Endodermal cell (in vitro differentiated cells): ENCODE data around the gene SLC44A1. TPM values are rescaled to one million over a fixed set of nuclear protein-coding genes. Genes with fewer than 3 reads are reported as not detected.

Source experiments
- DNase-seq: peaks from one replicate; pipeline ENCODE4 v3.0.0-alpha.2; 2017
- H3K27ac ChIP-seq: 2 replicates; pipeline ENCODE4 v1.5.1; 2013; ENCODE audit warnings: mild to moderate bottlenecking, low read depth, low read length, moderate library complexity
- H3K27me3 ChIP-seq: 2 replicates; pipeline ENCODE4 v1.6.1; 2013; ENCODE audit warnings: mild to moderate bottlenecking, low read length, moderate library complexity; ENCODE audit not compliant: insufficient read depth, control insufficient read depth, poor library complexity, severe bottlenecking
- H3K36me3 ChIP-seq: 2 replicates; pipeline ENCODE4 v1.7.0; 2013; ENCODE audit warnings: mild to moderate bottlenecking, low read length, moderate library complexity; ENCODE audit not compliant: control insufficient read depth, insufficient read depth
- H3K4me1 ChIP-seq: one replicate; pipeline ENCODE4 v1.7.0; 2013; ENCODE audit warnings: low read length; ENCODE audit not compliant: control insufficient read depth, insufficient read depth
- H3K4me3 ChIP-seq: 2 replicates; pipeline ENCODE4 v1.5.1; 2013; ENCODE audit warnings: mild to moderate bottlenecking, low read length, moderate library complexity
- H3K9ac ChIP-seq: 2 replicates; pipeline ENCODE4 v1.6.1; 2013; ENCODE audit warnings: mild to moderate bottlenecking, low read length, moderate library complexity; ENCODE audit not compliant: poor library complexity, severe bottlenecking; ENCODE audit errors: extremely low read depth
- H3K9me3 ChIP-seq: 2 replicates; pipeline ENCODE4 v1.6.1; 2013; ENCODE audit warnings: mild to moderate bottlenecking, low read length, moderate library complexity; ENCODE audit not compliant: control insufficient read depth
- H3K27ac Mint-ChIP-seq: 2 replicates; pipeline ENCODE4 v1.8.0; 2020; ENCODE audit warnings: mixed read lengths
- H3K27me3 Mint-ChIP-seq: 2 replicates; pipeline ENCODE4 v1.8.0; 2021; ENCODE audit warnings: mild to moderate bottlenecking, mixed read lengths; ENCODE audit not compliant: insufficient read depth
- H3K36me3 Mint-ChIP-seq: 2 replicates; pipeline ENCODE4 v1.8.0; 2020; ENCODE audit warnings: low read depth, mixed read lengths
- H3K4me1 Mint-ChIP-seq: 2 replicates; pipeline ENCODE4 v1.8.0; 2020; ENCODE audit warnings: mixed read lengths
- H3K4me3 Mint-ChIP-seq: 2 replicates; pipeline ENCODE4 v1.8.0; 2020; ENCODE audit warnings: mild to moderate bottlenecking, moderate library complexity, mixed read lengths
- H3K9me3 Mint-ChIP-seq: 2 replicates; pipeline ENCODE4 v1.8.0; 2020; ENCODE audit warnings: mild to moderate bottlenecking, mixed read lengths
- WGBS, 2 experiments: methylation state at CpG; one replicate each; pipeline versions ENCODE4 v1.1.5 to v1.1.7; 2013; ENCODE audit warnings: missing lambda C conversion rate in 2 of 2, mixed read lengths in 1 of 2; ENCODE audit not compliant: insufficient coverage in 1 of 2, insufficient read length in 1 of 2; 5-methylcytosine and 5-hydroxymethylcytosine counted together
- total RNA-seq, 2 donors: library from RNA; stranded (reverse); fragmentation: NEBNext Ultra II Directional in 1 of 2; extraction: Animal tissue kit (Norgen Biotek cat#: 25700) in 1 of 2; gene quantifications; 2 replicates in 1 of 2; 3 replicates in 1 of 2; pipeline ENCODE4 v1.2.1, GENCODE V29; 2021
- TF ChIP-seq, protein P1 (sequence below): fragments of 200-600 bp; sonication (generic); conservative IDR thresholded peaks from 2 replicates; pipeline ENCODE4 v1.5.0; 2021; ENCODE audit warnings: antibody characterized with exemption, mild to moderate bottlenecking

The SLC44A1 gene
- total RNA-seq, 2 donors from 2014 or later, result 69.7 to 73.4 TPM

DNA sequence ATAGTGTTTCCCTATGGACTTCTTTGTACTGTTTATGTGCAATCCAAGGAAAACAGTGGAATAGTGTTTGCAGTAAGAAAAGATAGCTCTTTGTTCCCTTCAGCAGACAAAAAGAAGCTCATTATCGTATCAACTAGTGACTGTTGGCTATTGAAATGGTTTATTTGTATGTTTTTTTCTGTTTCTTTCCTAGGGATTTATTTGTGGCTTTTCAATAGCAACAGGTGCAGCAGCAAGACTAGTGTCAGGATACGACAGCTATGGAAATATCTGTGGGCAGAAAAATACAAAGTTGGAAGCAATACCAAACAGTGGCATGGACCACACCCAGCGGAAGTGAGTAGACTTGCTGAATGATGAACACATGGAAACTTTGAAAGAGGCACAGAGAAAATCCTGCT, 65.1 kb downstream of the SLC44A1 start:
- no peaks in the 10 kb centered on the region for H3K9me3 ChIP-seq
- peaks cover 9% of the 10 kb centered on the region for H3K36me3 ChIP-seq
- Mint-ChIP-seq H3K27me3 (no peaks in the 10 kb centered on the region), H3K27ac (no peak overlapping the region), H3K4me1 (peaks cover 59% of the 10 kb centered on the region), H3K9me3 (no peaks in the 10 kb centered on the region), H3K36me3 (peaks cover 2% of the 10 kb centered on the region), H3K4me3 (no peak overlapping the region)
- no peak overlapping the region for H3K4me3 ChIP-seq
- 95 to 96% methylated on average over 3 of the region's 3 CpGs for WGBS, 2 experiments
- H3K4me1 ChIP-seq, result peaks cover 10% of the 10 kb centered on the region
- no peak for DNase-seq
- H3K27me3 ChIP-seq, result no peaks in the 10 kb centered on the region
- H3K9ac ChIP-seq, result no peak overlapping the region
- TF ChIP-seq, protein P1, sequence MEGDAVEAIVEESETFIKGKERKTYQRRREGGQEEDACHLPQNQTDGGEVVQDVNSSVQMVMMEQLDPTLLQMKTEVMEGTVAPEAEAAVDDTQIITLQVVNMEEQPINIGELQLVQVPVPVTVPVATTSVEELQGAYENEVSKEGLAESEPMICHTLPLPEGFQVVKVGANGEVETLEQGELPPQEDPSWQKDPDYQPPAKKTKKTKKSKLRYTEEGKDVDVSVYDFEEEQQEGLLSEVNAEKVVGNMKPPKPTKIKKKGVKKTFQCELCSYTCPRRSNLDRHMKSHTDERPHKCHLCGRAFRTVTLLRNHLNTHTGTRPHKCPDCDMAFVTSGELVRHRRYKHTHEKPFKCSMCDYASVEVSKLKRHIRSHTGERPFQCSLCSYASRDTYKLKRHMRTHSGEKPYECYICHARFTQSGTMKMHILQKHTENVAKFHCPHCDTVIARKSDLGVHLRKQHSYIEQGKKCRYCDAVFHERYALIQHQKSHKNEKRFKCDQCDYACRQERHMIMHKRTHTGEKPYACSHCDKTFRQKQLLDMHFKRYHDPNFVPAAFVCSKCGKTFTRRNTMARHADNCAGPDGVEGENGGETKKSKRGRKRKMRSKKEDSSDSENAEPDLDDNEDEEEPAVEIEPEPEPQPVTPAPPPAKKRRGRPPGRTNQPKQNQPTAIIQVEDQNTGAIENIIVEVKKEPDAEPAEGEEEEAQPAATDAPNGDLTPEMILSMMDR, result no peak
- H3K27ac ChIP-seq, result no peak overlapping the region

DNA sequence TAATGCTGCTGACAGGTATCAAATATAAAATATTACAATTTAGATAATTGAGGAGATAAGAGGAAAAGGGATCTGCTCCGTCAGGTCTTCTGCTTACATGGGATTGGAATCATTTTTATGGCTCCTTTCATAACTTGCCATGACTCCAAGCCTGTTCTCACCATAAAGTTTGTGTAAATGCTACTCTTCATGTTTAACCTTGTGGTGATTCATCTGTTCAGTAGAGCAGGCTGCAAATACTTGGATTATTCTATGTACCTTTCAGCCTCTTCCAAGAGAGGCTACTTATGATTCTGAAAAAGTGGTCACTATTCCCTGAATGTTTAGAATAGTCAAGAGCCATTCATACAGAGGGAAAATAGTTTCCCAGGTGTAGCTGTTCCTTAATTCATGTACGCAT, 66.9 kb downstream of the SLC44A1 start:
- H3K4me3 Mint-ChIP-seq, result no peak overlapping the region
- 93% methylated on average over 2 of the region's 2 CpGs; no CpG with 5 or more reads in 1 of the 2 experiments for WGBS, 2 experiments
- no peak overlapping the region for H3K27ac Mint-ChIP-seq
- DNase-seq, result no peak
- peaks cover 25% of the 10 kb centered on the region for H3K36me3 ChIP-seq
- no peak overlapping the region for H3K27ac ChIP-seq
- no peak overlapping the region for H3K4me3 ChIP-seq
- no peak overlapping the region for H3K9ac ChIP-seq
- no peaks in the 10 kb centered on the region for H3K9me3 ChIP-seq
- peaks cover 2% of the 10 kb centered on the region for H3K36me3 Mint-ChIP-seq
- TF ChIP-seq, protein P1, result no peak
- H3K27me3 Mint-ChIP-seq, result no peaks in the 10 kb centered on the region
- no peaks in the 10 kb centered on the region for H3K27me3 ChIP-seq
- no peaks in the 10 kb centered on the region for H3K9me3 Mint-ChIP-seq
- H3K4me1 Mint-ChIP-seq, result peaks cover 55% of the 10 kb centered on the region
- peaks cover 14% of the 10 kb centered on the region for H3K4me1 ChIP-seq

DNA sequence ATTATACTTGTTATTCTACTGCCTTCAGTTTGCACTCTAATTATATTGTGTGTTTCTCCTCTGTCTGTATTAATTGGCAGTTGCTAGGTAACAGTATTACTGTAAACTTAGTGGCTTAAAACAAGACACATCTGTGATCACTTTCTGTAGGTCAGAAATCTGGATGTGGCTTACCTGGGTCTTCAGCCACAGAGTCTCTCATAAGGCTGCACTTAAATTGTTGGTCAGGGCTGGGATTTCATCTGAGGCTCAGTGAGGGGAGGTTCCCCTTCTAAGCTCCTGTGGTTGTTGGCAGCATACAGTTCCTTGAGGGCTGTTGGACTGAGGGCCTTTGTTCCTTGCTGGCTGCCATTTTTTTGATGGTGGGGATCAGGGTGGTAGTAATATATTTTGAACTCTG, 68.8 kb downstream of the SLC44A1 start:
- DNase-seq, result no peak
- Mint-ChIP-seq H3K4me3 (no peak overlapping the region), H3K36me3 (peaks cover 16% of the 10 kb centered on the region), H3K9me3 (no peaks in the 10 kb centered on the region), H3K27ac (no peak overlapping the region), H3K4me1 (peaks cover 45% of the 10 kb centered on the region), H3K27me3 (no peaks in the 10 kb centered on the region)
- Histone ChIP-seq H3K27me3 (no peaks in the 10 kb centered on the region), H3K36me3 (peaks cover 20% of the 10 kb centered on the region), H3K27ac (no peak overlapping the region), H3K9ac (no peak overlapping the region), H3K4me1 (peaks cover 13% of the 10 kb centered on the region), H3K4me3 (no peak overlapping the region), H3K9me3 (no peaks in the 10 kb centered on the region)
- TF ChIP-seq, protein P1, result no peak
